Dedifferentiated amniotic fluid mesenchymal stem cell (primary cell): ENCODE results near the gene HNRNPA0.

ENCODE experiments used
- DNase-seq: peaks from one replicate; pipeline ENCODE4 v3.0.0-alpha.2; 2016; ENCODE audit errors: extremely low spot score

Gene HNRNPA0

DNA sequence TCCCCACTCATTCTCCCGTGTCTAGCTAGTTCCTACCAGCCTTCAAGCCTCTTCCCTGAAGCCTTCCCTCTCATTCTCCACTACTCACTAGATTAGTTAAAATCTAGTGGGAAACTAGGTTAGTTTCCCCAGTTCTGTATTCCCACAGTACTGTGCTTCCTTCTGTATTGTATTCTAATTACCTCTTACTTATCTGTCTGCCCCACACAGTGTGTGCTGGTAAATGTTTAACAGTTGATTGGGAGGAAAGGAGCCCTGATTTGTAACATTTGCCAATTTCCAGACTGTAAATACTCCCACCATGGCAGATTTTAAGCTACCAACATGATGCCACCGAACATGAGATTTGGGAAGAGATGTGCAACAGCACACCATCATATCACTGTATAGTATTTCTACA lies 26.5 kb downstream of the HNRNPA0 start:
- DNase-seq = no peak

DNA sequence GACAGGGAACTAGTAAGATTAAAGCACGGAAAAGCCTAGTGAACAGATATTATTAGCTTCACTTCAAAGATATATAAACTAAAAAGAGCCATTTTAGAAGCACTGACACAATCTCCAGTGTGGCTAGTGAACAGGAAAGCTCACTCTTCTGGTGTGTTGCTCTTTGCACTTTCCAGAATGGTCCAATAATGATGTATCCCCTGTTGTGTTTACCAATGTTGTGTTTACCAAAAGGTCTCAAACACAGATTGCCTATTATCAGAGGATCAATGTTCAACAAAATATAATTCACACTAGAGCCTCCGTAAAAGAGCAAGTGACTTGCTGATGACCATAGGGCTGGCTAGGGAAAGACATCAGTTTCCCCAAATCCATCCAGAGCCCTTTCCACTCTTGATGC lies 29.9 kb downstream of the HNRNPA0 start:
- no peak for DNase-seq

DNA sequence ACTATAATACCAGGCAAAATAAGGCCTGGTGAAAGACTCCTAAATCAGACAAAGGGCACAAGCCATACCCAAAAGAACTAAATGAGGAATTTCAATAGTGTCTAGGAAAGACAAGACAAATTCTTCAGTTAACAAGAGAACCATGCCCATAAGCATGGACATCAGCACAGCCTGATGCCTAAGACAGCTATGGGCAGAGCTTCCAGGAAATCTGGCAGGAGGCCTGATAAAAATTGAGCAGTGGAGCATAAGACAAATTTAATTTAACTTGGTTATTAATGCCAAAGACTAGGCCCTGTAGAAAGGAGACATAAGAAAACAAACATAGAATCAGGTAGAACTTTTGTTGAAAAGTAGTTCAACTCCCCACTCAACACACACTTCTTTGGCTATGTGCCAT lies 35.6 kb downstream of the HNRNPA0 start:
- DNase-seq = no peak

DNA sequence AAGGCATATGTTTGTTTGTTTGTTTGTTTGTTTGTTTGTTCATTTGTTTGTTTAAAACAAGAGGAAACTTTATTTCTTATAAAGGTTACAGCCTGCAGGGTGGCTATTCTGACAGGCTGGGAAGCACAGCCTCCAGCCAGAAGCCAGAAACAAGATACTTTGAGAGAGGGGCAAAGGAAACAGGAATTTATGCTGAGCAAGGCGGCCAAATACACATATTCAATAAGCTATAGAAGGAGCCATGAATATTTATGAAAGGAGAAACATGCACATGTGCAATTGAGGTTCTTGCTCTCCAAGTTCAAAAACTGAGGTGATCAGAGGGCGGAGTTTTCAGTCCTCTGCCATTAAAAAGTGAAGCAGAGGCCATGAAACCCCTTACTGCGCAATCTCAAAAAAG lies 37.8 kb downstream of the HNRNPA0 start:
- DNase-seq = no peak

DNA sequence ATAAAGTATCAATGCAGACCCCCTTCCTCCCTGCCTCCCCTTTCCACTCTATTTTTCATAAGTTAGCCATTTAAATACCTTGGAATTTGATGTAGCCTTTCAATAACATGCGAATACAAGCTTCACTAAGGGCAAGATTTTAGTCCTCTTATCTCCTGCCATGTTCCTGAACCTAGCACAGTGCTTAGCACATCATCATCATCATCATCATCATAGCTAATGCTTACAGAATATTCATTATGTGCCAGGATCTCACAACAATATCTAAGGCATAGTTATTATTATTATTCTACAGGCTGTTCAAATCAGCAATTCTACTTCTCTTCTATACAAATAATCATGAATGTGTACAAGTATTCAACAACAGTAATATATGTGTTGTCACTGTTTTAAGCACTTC lies 38.7 kb downstream of the HNRNPA0 start:
- DNase-seq = no peak

DNA sequence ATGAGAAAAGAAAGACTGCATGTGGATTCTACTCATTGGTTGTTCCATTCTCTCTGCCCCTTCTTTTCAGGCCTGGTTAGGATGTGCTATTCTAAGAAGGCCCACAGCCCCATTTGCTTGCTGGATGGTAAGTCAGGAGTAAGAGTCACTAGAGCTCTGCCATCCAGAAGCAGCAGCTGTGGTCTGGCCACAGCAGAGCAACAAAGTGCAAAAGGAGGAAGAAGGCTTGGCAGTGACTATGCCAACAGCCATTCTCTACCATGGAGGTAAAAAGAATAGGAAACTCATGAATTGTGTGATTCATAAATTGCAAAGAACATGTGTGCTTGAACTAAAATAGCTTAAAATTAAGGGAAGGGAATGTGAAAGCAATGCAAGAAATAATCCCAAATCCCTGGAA lies 39.2 kb downstream of the HNRNPA0 start:
- DNase-seq = no peak

DNA sequence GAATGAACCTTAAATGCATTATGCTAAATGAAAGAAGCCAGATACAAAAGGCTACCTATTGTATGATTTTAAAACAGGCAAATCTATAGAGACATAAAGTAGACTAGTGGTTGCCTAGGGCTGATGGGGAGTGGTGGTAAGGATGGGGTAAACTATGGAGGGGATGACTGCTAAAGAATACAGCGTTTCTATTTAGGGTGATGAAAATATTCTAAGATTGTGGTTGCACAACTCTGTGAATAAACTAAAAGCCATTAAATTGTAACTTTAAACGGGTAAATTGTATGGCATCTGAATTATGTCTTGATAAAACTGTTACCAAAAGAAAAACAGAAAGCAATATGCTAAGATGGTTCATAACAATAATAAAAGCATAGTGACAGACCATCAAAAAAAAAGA lies 39.7 kb downstream of the HNRNPA0 start:
- DNase-seq = no peak

DNA sequence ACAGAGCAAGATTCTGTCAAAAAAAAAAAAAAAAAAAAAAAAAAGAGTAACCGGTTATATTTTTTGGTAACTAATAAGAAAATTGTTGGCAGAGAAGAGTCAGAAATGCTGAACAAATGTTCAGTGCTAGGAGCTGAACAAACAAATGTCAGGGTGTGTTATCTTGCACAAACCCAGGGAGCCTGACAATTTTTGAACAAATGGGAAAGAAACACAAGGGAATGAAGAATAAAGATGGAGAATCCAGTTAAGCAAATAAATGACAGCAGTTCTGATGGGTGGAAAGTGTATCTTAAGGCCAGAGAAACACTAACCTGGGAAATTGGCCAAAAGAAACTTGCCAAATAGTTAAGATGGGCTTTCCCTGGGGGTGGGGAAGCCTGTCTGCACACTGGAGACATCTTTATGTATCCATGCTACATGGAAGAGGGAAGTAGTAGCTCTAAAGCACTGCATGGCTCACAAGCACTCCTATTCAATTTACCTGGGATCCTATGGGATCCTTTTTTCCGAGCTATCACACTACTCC lies 42.0 kb downstream of the HNRNPA0 start:
- no peak for DNase-seq

DNA sequence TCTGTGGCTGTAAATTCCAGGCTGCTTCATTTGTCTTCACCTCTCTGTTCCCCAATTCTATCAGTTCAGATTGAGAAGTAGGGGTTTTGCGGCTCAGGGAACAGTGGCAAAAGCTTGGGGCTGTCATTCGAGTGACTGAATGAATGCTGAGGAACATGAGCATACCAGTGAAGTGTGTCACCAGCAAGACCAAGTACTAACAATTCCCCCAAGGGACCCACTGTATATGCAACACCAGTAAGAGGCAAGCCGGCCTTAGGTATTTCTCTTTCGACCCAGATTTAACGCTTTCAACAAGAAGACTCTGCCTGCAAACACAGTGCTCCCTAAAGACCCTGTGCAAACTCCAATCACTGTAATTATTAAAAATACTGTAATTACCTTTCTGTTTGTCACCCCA lies 44.1 kb downstream of the HNRNPA0 start:
- no peak for DNase-seq

DNA sequence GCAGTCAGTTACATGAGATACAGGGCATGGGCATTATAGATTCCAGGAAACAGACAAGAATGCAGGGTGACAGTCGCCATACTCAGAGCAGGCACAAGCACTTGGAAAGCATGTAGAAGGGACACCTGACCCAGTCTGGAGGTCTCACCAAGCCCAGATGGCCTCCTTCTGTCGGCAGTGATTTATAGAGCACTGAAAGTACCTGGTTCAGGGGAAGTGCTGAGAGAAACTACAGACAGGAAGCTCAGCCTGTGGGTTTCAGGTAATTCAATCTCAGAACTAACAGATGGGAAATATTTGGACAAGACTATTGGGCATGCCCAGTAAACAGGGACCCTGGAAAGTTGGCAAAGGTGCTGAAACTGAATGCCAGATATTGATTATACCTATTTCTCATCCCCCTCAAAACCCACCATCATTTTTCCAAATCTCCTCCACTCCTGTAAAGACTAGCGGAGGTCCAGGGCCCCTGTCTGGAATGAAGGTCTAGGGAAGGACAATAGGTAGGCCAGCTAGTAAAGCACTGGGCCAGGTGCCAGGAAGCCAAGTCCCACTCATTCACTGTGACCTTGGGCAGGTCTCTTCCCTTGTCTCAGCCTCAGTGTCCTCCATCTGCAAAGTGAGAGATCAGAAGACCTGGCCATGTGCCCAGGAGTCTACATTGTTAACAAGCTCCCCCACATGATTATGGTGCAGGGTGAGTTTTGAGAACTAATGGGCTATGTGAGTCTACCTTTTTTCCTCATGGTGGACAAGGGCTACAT lies 45.2 kb downstream of the HNRNPA0 start:
- no peak for DNase-seq

DNA sequence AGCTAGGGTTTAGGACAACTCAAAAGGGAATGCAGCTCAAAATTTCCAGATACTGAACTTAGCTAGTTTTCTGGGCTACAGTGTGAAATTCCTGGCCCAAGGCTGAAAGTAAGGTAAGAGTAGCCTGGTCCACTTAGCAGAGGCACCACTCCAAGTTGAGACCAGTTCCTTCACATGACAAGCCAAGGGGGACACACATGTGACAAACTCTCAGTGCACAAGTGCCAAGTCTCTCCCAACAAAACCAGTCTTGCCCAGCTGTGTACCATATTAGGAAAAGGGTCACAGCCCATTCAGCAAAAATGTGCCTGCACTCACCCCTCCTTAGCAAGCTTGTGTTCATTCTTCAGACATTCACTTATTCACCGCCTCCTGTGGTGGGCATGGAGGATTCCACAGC lies 46.1 kb downstream of the HNRNPA0 start:
- no peak for DNase-seq

DNA sequence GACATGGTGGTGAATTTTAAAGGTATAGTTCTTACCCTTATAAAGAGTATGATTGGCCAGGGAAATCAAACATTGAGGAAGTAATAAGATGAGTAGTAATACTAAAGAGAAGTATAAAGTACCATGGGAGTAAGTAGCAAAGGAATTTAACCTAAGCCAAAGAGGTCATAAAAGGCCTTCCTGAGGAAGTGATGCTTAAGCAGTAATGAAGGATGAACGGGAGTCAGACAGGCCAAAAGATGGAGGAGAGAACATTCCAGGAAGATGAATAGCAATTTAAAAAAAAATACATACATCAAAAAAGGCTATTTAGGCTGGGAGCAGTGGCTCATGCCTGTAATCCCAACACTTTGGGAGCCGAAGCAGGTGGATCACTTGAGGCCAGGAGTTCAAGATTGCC lies 47.3 kb downstream of the HNRNPA0 start:
- no peak for DNase-seq

DNA sequence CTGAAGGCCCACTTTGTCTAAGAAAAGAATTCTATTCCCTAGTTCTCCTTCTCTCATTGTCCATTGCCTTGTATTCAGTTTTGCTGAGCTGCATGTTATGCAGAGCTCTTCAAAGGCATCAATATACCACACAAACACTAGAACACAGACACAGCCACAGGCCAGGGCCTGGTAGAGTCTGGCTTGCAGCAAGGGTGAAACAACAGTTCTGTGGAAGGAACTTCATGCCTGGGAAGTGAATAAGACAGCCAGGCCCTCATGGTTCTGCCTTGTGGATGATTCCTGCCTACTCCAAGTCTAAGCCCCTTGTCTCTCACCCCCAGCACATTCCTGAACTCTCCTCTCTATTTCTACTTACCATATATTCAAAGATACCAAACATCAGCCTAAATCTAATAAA lies 49.1 kb downstream of the HNRNPA0 start:
- no peak for DNase-seq

DNA sequence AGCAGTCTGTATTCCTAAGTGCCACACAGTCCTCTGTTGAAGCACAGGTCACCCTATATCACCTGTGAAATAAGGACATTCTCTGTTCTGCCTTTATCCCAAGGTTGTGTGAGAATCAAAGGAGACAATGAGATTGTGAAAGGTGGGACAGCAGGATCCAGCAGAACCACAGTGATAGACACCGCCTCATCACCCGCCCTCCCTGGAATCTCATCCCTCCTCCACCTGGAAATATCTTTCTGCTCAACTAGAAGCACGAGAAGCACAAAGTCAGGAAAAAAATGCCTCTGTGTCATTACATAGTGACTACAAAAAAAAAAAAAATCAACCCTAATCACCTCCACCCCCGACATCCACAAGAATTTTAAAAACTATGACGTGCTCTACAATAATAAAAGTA lies 50.6 kb downstream of the HNRNPA0 start:
- no peak for DNase-seq

DNA sequence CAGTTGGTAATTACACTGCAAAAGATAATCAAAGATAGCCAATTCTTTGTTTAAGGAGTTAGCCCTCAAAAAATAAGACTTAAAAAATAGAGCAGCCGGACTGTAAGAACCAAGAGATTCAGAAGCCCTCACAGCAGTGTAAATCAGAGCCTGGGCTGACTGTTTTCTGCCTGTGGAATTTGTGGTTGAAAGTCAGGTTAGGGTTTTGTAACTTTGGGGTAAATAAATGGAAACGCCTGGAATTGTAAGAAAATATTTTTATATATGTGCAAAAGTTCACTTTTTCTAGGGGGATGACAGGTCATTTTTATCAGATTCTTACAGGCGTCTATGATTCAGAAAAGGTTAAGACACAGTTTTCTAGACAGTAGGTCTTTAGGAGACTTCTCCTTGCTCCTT lies 53.9 kb downstream of the HNRNPA0 start:
- DNase-seq = no peak

DNA sequence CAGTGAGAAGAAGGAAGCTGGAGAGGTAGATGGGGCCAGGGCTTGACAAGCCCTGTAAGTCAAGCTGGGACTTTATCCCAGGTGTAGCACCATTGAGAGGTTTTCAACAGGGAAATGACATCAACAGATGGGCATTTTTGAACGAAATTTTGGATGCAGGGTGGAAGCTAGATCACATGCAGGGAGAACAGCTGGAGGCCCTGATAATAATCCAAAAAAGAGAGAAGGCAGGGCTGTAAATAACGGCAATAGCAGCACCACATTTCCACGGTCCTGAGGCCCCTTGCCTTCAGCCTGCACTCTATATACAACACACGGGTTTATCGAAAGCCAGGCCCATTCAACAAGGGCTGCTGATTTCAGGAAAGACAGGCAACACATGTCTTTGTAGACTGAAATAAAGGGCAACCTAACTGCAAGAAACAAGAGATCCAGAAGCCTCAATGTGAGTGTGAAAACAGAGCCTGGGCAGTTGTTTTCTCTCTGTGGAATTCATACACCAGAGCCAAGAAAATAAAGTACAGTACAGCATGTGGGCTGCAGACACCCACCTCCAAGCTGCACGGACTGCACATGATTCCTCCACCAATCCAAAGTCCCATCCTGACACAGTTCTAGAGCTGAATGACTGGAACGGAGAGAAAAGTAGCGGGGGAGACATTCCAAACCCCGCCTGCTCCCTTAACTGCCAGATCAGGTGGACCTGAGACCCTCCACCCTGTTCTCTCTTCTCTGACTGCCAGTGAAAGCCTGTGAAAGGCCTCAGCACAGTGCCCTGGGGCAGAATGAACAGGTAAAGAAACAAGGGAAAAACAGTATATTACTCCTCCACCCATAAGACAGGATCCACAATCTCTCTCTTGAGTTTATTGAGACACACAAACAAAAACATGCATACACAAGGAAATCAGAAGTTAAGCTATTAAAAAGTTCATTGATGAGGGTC lies 54.6 kb downstream of the HNRNPA0 start:
- no peak for DNase-seq

DNA sequence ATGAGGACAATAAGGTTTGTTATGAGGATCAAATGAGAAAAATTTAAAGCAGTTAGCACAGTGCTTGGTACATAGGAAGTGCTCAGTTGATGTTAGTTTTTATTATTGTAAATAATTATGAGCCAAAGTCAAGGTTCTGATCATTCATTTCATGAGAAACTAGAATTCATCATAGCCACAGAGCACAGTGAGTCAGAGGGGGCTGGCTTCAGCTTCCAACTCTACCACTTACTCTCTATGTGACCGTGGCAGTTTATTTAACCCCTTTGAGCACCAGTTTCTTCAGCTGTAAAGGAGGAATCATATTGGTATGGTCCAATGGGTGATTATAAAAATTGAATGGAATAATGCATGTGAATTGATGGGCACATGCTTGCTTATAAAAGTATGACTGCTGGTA lies 57.7 kb downstream of the HNRNPA0 start:
- no peak for DNase-seq

DNA sequence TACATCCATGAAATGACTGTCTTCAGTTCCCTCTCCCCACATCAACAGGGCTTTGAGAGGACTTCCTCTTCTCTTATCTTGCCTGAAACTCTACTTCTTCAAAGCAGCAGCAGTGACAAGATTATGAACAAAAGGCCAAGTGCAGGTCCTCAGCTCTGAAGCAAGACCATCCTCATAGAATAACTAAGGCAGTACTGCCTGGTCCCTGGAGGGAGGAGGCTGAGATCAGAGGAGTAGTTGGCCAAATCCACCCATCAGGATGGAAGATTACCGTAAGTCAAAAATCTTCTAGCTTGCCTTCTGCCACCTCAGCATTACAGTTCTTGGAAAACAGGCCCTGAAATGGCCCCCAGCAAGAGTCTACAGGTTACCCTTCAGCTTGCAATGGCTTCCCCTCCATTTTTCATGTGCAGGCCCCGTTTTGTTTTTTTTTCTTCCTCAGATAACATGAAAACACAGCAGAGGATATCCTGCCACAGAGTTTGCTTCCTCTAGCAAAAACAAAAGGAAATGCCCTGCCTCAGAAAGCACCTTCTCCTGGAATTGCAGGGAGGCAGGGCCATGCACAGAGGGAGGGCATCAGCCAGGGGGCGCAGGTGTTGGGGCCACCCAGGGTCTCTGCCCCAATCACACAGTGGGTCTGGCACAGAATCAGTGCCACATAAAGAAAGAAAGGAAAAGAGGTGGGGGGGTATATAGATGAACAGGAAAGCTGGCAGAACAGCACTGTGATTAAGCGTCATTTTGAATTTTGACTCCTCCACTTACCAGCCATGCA lies 58.3 kb downstream of the HNRNPA0 start:
- no peak for DNase-seq
